Neural progenitor cell (in vitro differentiated cells): Measurements from ENCODE around the gene PDCD7. TPM values are rescaled to one million over a fixed set of nuclear protein-coding genes. Genes with fewer than 3 reads are reported as not detected.

Experiments used
- DNase-seq: peaks from one replicate; pipeline ENCODE4 v3.0.0-alpha.2; 2016; ENCODE audit warnings: low spot score
- H2AFZ ChIP-seq: fragments of 200-600 bp; sonication (generic); replicated peaks from 2 replicates; pipeline ENCODE4 v1.6.1; 2016; ENCODE audit warnings: antibody characterized with exemption
- H3F3A ChIP-seq: fragments of 200-600 bp; sonication (generic); 2 replicates; pipeline ENCODE4 v1.6.1; 2016; ENCODE audit warnings: antibody characterized with exemption, low read depth
- H3K27ac ChIP-seq: fragments of 200-600 bp; sonication (generic); 2 replicates; pipeline ENCODE4 v1.5.1; 2016; ENCODE audit warnings: mild to moderate bottlenecking
- H3K27me3 ChIP-seq: fragments of 200-600 bp; sonication (generic); 2 replicates; pipeline ENCODE4 v1.6.1; 2016; ENCODE audit warnings: mild to moderate bottlenecking, moderate library complexity
- H3K36me3 ChIP-seq: fragments of 200-600 bp; sonication (generic); 2 replicates; pipeline ENCODE4 v1.5.1; 2016
- H3K4me1 ChIP-seq: fragments of 200-600 bp; sonication (generic); 2 replicates; pipeline ENCODE4 v1.6.1; 2016; ENCODE audit warnings: mixed run types
- H3K4me2 ChIP-seq: fragments of 200-600 bp; sonication (generic); 2 replicates; pipeline ENCODE4 v1.6.1; 2016
- H3K4me3 ChIP-seq: fragments of 200-600 bp; sonication (generic); 2 replicates; pipeline ENCODE4 v1.5.1; 2016
- H3K79me2 ChIP-seq: fragments of 200-600 bp; sonication (generic); 2 replicates; pipeline ENCODE4 v1.6.1; 2016; ENCODE audit warnings: low read depth
- H3K9ac ChIP-seq: fragments of 200-600 bp; sonication (generic); 2 replicates; pipeline ENCODE4 v1.6.1; 2016
- H3K9me3 ChIP-seq: fragments of 200-600 bp; sonication (generic); 2 replicates; pipeline ENCODE4 v1.5.1; 2016; ENCODE audit warnings: low read depth
- H4K20me1 ChIP-seq: fragments of 200-600 bp; sonication (generic); 2 replicates; pipeline ENCODE4 v1.6.1; 2016; ENCODE audit warnings: low read depth
- H3K27ac Mint-ChIP-seq: 3 replicates; pipeline ENCODE4 v1.8.0; 2021; ENCODE audit warnings: mixed read lengths
- H3K27me3 Mint-ChIP-seq: 2 replicates; pipeline ENCODE4 v1.8.0; 2022; ENCODE audit warnings: low read depth, mild to moderate bottlenecking, inconsistent platforms, moderate library complexity, mixed read lengths; ENCODE audit not compliant: insufficient read depth
- H3K36me3 Mint-ChIP-seq: 3 replicates; pipeline ENCODE4 v1.8.0; 2021; ENCODE audit warnings: mixed read lengths
- H3K4me1 Mint-ChIP-seq: 3 replicates; pipeline ENCODE4 v1.8.0; 2021; ENCODE audit warnings: mixed read lengths
- H3K4me3 Mint-ChIP-seq: 3 replicates; pipeline ENCODE4 v1.8.0; 2021; ENCODE audit warnings: mild to moderate bottlenecking, moderate library complexity, mixed read lengths
- H3K9me3 Mint-ChIP-seq: 3 replicates; pipeline ENCODE4 v1.8.0; 2020; ENCODE audit warnings: mixed read lengths
- EZH2 ChIP-seq: fragments of 200-600 bp; sonication (generic); IDR thresholded peaks from 2 replicates; pipeline ENCODE4 v1.6.1; 2017; ENCODE audit warnings: antibody characterized with exemption, mild to moderate bottlenecking, moderate library complexity
- EZH2phosphoT487 ChIP-seq: fragments of 200-600 bp; sonication (generic); IDR thresholded peaks from 2 replicates; pipeline ENCODE4 v1.6.1; 2017; ENCODE audit warnings: antibody characterized with exemption
- total RNA-seq: library from RNA; depleted of rRNA; stranded (reverse); fragments of >200 nt; gene quantifications from 2 replicates; pipeline ENCODE4 v1.2.3, GENCODE V29; 2015; ENCODE audit warnings: low replicate concordance
- TF ChIP-seq, protein P1 (sequence below): fragments of 200-600 bp; sonication (generic); IDR thresholded peaks from 2 replicates; pipeline ENCODE4 v1.5.1; 2017; ENCODE audit warnings: antibody characterized with exemption, mild to moderate bottlenecking

Gene PDCD7
- total RNA-seq, 1 donor from 2014 or later, result 24.7 TPM

GRCh38 chr15:65081758-65082157, 51.9 kb downstream of the PDCD7 start:
- peaks cover 46% of the 10 kb centered on the region for H3F3A ChIP-seq
- H3K9ac ChIP-seq, result no peak overlapping the region
- H3K4me3 ChIP-seq, result no peak overlapping the region
- H3K27me3 ChIP-seq, result peaks cover 88% of the 10 kb centered on the region
- H3K9me3 Mint-ChIP-seq, result no peaks in the 10 kb centered on the region
- no peak overlapping the region for H2AFZ ChIP-seq
- no peak overlapping the region for H3K27ac Mint-ChIP-seq
- H3K9me3 ChIP-seq, result no peaks in the 10 kb centered on the region
- H3K4me2 ChIP-seq, result peak overlapping the region; percentile 72
- peaks cover 48% of the 10 kb centered on the region for H3K4me1 ChIP-seq
- H3K79me2 ChIP-seq, result no peaks in the 10 kb centered on the region
- H3K27me3 Mint-ChIP-seq, result peaks cover 22% of the 10 kb centered on the region
- H3K27ac ChIP-seq, result no peak overlapping the region
- peaks cover 58% of the 10 kb centered on the region for H3K4me1 Mint-ChIP-seq
- no peak for DNase-seq
- TF ChIP-seq, protein P1, sequence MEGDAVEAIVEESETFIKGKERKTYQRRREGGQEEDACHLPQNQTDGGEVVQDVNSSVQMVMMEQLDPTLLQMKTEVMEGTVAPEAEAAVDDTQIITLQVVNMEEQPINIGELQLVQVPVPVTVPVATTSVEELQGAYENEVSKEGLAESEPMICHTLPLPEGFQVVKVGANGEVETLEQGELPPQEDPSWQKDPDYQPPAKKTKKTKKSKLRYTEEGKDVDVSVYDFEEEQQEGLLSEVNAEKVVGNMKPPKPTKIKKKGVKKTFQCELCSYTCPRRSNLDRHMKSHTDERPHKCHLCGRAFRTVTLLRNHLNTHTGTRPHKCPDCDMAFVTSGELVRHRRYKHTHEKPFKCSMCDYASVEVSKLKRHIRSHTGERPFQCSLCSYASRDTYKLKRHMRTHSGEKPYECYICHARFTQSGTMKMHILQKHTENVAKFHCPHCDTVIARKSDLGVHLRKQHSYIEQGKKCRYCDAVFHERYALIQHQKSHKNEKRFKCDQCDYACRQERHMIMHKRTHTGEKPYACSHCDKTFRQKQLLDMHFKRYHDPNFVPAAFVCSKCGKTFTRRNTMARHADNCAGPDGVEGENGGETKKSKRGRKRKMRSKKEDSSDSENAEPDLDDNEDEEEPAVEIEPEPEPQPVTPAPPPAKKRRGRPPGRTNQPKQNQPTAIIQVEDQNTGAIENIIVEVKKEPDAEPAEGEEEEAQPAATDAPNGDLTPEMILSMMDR, result no peak
- TF ChIP-seq EZH2phosphoT487, result no peak
- no peak for TF ChIP-seq EZH2
- H3K36me3 ChIP-seq, result no peaks in the 10 kb centered on the region
- H3K4me3 Mint-ChIP-seq, result no peak overlapping the region
- peaks cover 35% of the 10 kb centered on the region for H4K20me1 ChIP-seq
- H3K36me3 Mint-ChIP-seq, result no peaks in the 10 kb centered on the region

DNA sequence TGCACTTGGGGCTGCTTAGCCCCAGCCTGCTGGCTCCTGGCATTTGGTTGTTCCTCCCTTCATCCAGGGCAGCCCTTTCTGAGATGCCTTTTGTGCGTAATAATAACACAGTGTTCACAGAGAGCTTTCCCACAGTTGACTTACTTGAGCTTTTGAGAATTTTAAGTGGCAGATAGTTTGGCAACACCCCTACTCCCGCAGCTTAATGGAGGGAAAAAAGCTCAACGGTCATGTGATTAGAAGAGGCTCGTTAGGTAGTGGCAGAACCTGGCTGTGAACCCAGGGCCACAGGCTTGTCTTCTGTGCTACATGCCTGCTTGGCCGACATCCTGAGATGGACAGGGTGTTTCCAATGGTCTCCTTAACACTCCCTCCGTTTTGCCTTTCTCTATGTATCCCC, 52.3 kb downstream of the PDCD7 start:
- H3K4me1 Mint-ChIP-seq, result peaks cover 58% of the 10 kb centered on the region
- no peak overlapping the region for H3K9ac ChIP-seq
- peaks cover 1% of the 10 kb centered on the region for H3K36me3 Mint-ChIP-seq

DNA sequence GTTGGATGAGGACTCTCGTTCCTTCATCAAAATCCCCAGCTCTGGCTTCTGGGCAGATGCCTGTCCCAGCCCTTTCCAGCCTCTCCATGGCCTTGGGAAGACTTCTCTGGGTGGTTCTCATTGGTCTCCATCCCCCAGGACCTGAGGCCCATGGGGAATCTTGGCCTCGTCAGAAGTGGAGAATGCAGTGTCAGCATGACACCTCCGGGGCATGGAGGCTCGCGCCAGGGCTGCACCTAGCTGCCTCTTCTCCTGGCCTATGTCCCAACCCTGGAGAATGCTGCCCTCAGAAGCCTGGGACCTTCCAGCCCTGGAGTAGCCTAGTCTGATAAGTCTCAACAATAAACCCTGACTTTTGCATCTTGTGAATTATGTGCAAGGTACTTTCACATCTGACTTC, 54.0 kb downstream of the PDCD7 start:
- Mint-ChIP-seq H3K36me3 (peaks cover 1% of the 10 kb centered on the region), H3K9me3 (peaks cover 2% of the 10 kb centered on the region), H3K27ac (no peak overlapping the region), H3K4me3 (no peak overlapping the region), H3K4me1 (peaks cover 43% of the 10 kb centered on the region), H3K27me3 (peaks cover 21% of the 10 kb centered on the region)
- peaks cover 33% of the 10 kb centered on the region for H4K20me1 ChIP-seq
- H3K9me3 ChIP-seq, result no peaks in the 10 kb centered on the region
- peaks cover 42% of the 10 kb centered on the region for H3F3A ChIP-seq
- peaks cover 75% of the 10 kb centered on the region for H3K27me3 ChIP-seq
- no peak overlapping the region for H3K9ac ChIP-seq
- TF ChIP-seq EZH2 (no peak), EZH2phosphoT487 (no peak)
- TF ChIP-seq, protein P1, result no peak
- no peak overlapping the region for H3K27ac ChIP-seq
- H3K36me3 ChIP-seq, result no peaks in the 10 kb centered on the region
- peaks cover 39% of the 10 kb centered on the region for H3K4me1 ChIP-seq
- H3K4me2 ChIP-seq, result no peak overlapping the region
- no peak for DNase-seq
- no peak overlapping the region for H3K4me3 ChIP-seq
- H3K79me2 ChIP-seq, result no peaks in the 10 kb centered on the region
- H2AFZ ChIP-seq, result no peak overlapping the region

More for the DNA sequence above, 52.3 kb downstream of the PDCD7 start:
- peaks cover 46% of the 10 kb centered on the region for H3F3A ChIP-seq
- no peak overlapping the region for H3K4me2 ChIP-seq
- no peak overlapping the region for H2AFZ ChIP-seq
- TF ChIP-seq EZH2phosphoT487 (no peak), EZH2 (no peak)
- TF ChIP-seq, protein P1, result no peak
- peaks cover 2% of the 10 kb centered on the region for H3K9me3 Mint-ChIP-seq
- H3K4me1 ChIP-seq, result peaks cover 48% of the 10 kb centered on the region
- H3K4me3 Mint-ChIP-seq, result no peak overlapping the region
- H3K9me3 ChIP-seq, result no peaks in the 10 kb centered on the region
- no peak overlapping the region for H3K27ac Mint-ChIP-seq
- H3K27me3 Mint-ChIP-seq, result peaks cover 24% of the 10 kb centered on the region
- DNase-seq, result no peak
- H3K27ac ChIP-seq, result no peak overlapping the region
- peaks cover 35% of the 10 kb centered on the region for H4K20me1 ChIP-seq
- no peaks in the 10 kb centered on the region for H3K36me3 ChIP-seq
- H3K27me3 ChIP-seq, result peaks cover 89% of the 10 kb centered on the region
- H3K79me2 ChIP-seq, result no peaks in the 10 kb centered on the region
- H3K4me3 ChIP-seq, result no peak overlapping the region
